Liver (tissue), 9 donors: Measurements from ENCODE around the gene LMX1B. TPM values are rescaled to one million over a fixed set of nuclear protein-coding genes. Genes with fewer than 3 reads are reported as not detected.

Source experiments
- DNase-seq: peaks from one replicate; pipeline ENCODE4 v3.0.0-alpha.2; 2017; ENCODE audit warnings: low spot score
- H3K27ac ChIP-seq, 2 donors: one replicate each; pipeline ENCODE4 v1.7.0; 2013; ENCODE audit warnings: inconsistent platforms in 2 of 2, low read length in 2 of 2, control low read depth in 1 of 2, low read depth in 1 of 2, mild to moderate bottlenecking in 1 of 2
- H3K27me3 ChIP-seq, 4 donors: one replicate each; pipeline versions ENCODE4 v1.6.1 to v1.7.0; 2013; ENCODE audit warnings: low read length in 3 of 4, inconsistent platforms in 1 of 4, mild to moderate bottlenecking in 1 of 4, moderate library complexity in 1 of 4; ENCODE audit not compliant: control insufficient read depth in 4 of 4, insufficient read depth in 4 of 4
- H3K36me3 ChIP-seq, 4 donors: one replicate each; pipeline versions ENCODE4 v1.6.1 to v1.7.0; 2013; ENCODE audit warnings: low read length in 3 of 4, mild to moderate bottlenecking in 3 of 4, low read depth in 1 of 4, moderate library complexity in 1 of 4; ENCODE audit not compliant: control insufficient read depth in 4 of 4, insufficient read depth in 3 of 4
- H3K4me1 ChIP-seq, 4 donors: one replicate each; pipeline versions ENCODE4 v1.6.1 to v1.7.0; 2013; ENCODE audit warnings: low read length in 3 of 4, mild to moderate bottlenecking in 3 of 4, moderate library complexity in 1 of 4; ENCODE audit not compliant: control insufficient read depth in 4 of 4, insufficient read depth in 4 of 4
- H3K4me3 ChIP-seq, 3 donors: one replicate each; pipeline versions ENCODE4 v1.6.1 to v1.7.0; 2013; ENCODE audit warnings: low read length in 3 of 3, control low read depth in 1 of 3, low read depth in 1 of 3, mild to moderate bottlenecking in 1 of 3
- H3K9ac ChIP-seq, 2 donors: one replicate each; pipeline ENCODE4 v1.7.0; 2013; ENCODE audit warnings: low read length in 2 of 2, mild to moderate bottlenecking in 2 of 2, moderate library complexity in 2 of 2, control low read depth in 1 of 2, low read depth in 1 of 2
- H3K9me3 ChIP-seq, 4 donors: one replicate each; pipeline versions ENCODE4 v1.6.1 to v1.7.0; 2013; ENCODE audit warnings: low read length in 3 of 4; ENCODE audit not compliant: control insufficient read depth in 4 of 4
- ATF3 ChIP-seq: IDR thresholded peaks from 2 replicates; pipeline ENCODE4 v1.6.1; 2016; ENCODE audit warnings: antibody characterized with exemption
- CTCF ChIP-seq: fragments of 150-350 bp; IDR thresholded peaks from 2 replicates; pipeline ENCODE4 v1.5.1; 2017; ENCODE audit warnings: improper control_type of control experiment, low read depth, low read length; ENCODE audit not compliant: missing input control
- EGR1 ChIP-seq, 2 donors: IDR thresholded peaks; 2 replicates each; pipeline ENCODE4 v1.6.1; 2016 to 2018; ENCODE audit warnings: antibody characterized with exemption in 2 of 2, low read depth in 2 of 2
- GABPA ChIP-seq, 2 donors: IDR thresholded peaks in 1 of 2; conservative IDR thresholded peaks in 1 of 2; 2 replicates each; pipeline ENCODE4 v1.6.1; 2016; ENCODE audit warnings: antibody characterized with exemption in 2 of 2, mild to moderate bottlenecking in 1 of 2, moderate library complexity in 1 of 2
- HNF4A ChIP-seq, 2 donors: conservative IDR thresholded peaks; 2 replicates each; pipeline ENCODE4 v1.6.1; 2016; ENCODE audit warnings: antibody characterized with exemption in 2 of 2, mild to moderate bottlenecking in 2 of 2
- HNF4G ChIP-seq: IDR thresholded peaks from 2 replicates; pipeline ENCODE4 v1.6.1; 2016; ENCODE audit warnings: antibody characterized with exemption
- JUND ChIP-seq, 2 donors: IDR thresholded peaks; 2 replicates each; pipeline ENCODE4 v1.6.1; 2016; ENCODE audit warnings: antibody characterized with exemption in 2 of 2
- MAX ChIP-seq: IDR thresholded peaks from 2 replicates; pipeline ENCODE4 v1.6.1; 2016; ENCODE audit warnings: antibody characterized with exemption
- NR2F2 ChIP-seq: IDR thresholded peaks from 2 replicates; pipeline ENCODE4 v1.6.1; 2016; ENCODE audit warnings: antibody characterized with exemption
- RAD21 ChIP-seq, 2 donors: IDR thresholded peaks; 2 replicates each; pipeline ENCODE4 v1.6.1; 2016; ENCODE audit warnings: antibody characterized with exemption in 2 of 2, mild to moderate bottlenecking in 2 of 2
- REST ChIP-seq: IDR thresholded peaks from 2 replicates; pipeline ENCODE4 v1.6.1; 2016; ENCODE audit warnings: antibody characterized with exemption, mild to moderate bottlenecking
- RXRA ChIP-seq, 2 donors: IDR thresholded peaks; 2 replicates each; pipeline ENCODE4 v1.6.1; 2017 to 2018; ENCODE audit warnings: antibody characterized with exemption in 2 of 2, mild to moderate bottlenecking in 1 of 2
- SP1 ChIP-seq: IDR thresholded peaks from 2 replicates; pipeline ENCODE4 v1.6.1; 2018; ENCODE audit warnings: antibody characterized with exemption, mild to moderate bottlenecking
- TAF1 ChIP-seq: conservative IDR thresholded peaks from 2 replicates; pipeline ENCODE4 v1.6.1; 2016; ENCODE audit warnings: antibody characterized with exemption, mild to moderate bottlenecking
- YY1 ChIP-seq: IDR thresholded peaks from 2 replicates; pipeline ENCODE4 v1.6.1; 2016; ENCODE audit warnings: antibody characterized with exemption, mild to moderate bottlenecking
- ZBTB33 ChIP-seq: IDR thresholded peaks from 2 replicates; pipeline ENCODE4 v1.6.1; 2016; ENCODE audit warnings: antibody characterized with exemption
- WGBS: extraction: QIAGEN DNeasy Blood & Tissue Kit; methylation state at CpG from one replicate; pipeline ENCODE4 v1.1.7; 2013; 5-methylcytosine and 5-hydroxymethylcytosine counted together
- polyA plus RNA-seq, 2 donors: library from polyadenylated mRNA; stranded (reverse) in 1 of 2; unstranded in 1 of 2; fragments of 200-250 nt in 1 of 2; fragments of >200 nt in 1 of 2; fragmentation: Nextera tagmentation in 1 of 2; extraction: Ambion mirVana in 1 of 2; gene quantifications; one replicate each; pipeline versions ENCODE4 v1.2.1 to v1.2.3, GENCODE V29; 2013 to 2015
- total RNA-seq, 2 donors: library from RNA; depleted of rRNA; stranded (reverse); fragments of >200 nt; gene quantifications; one replicate each; pipeline ENCODE4 v1.2.3, GENCODE V29; 2014
- donor health status: healthy.
- donor health status: healthy.
- donor health status: healthy.
- donor health status: healthy.
- donor health status: healthy.

The LMX1B gene
- total RNA-seq: not detected
- polyA plus RNA-seq: not detected

- no peak within 1 kb of the TSS for H3K27ac ChIP-seq
- no peak for TF ChIP-seq YY1
- TF ChIP-seq CTCF: no peak
- no peak for TF ChIP-seq HNF4A (conservative IDR thresholded peaks at IDR 0.05)
- TF ChIP-seq JUND (IDR thresholded peaks at IDR 0.05): no peak
- no peak for TF ChIP-seq RXRA (IDR thresholded peaks at IDR 0.05)
- TF ChIP-seq MAX: no peak
- no peaks in the 10 kb centered on the region for H3K36me3 ChIP-seq
- H3K9me3 ChIP-seq: no peaks in the 10 kb centered on the region
- 2% methylated on average over 58 of the region's 58 CpGs for WGBS
- H3K4me3 ChIP-seq: peak within 1 kb of the TSS in 1 of 3 donors; percentile 47
- H3K27me3 ChIP-seq: peaks cover 4 to 53% (median 18%) of the 10 kb centered on the region in 4 donors
- DNase-seq: no peak
- H3K4me1 ChIP-seq: peaks cover 8 to 60% (median 34%) of the 10 kb centered on the region in 4 donors
- no peak within 1 kb of the TSS for H3K9ac ChIP-seq
Measured at GRCh38 chr9:126613651-126614050, at the start of gene LMX1B. LMX1B (plus strand) TSS chr9:126613928; CDS start chr9:126614450, 522 bp downstream.

- no peak for DNase-seq
- H3K9me3 ChIP-seq: no peaks in the 10 kb centered on the region
- TF ChIP-seq YY1: no peak
- TF ChIP-seq EGR1 (IDR thresholded peaks at IDR 0.05; ENCODE audit: low read depth in 2 of 2): no peak
- no peak for TF ChIP-seq NR2F2
- no peak for TF ChIP-seq REST
- TF ChIP-seq ZBTB33: no peak
- TF ChIP-seq ATF3: no peak
- no peak for TF ChIP-seq MAX
- TF ChIP-seq RAD21 (IDR thresholded peaks at IDR 0.05): no peak
- no peak for TF ChIP-seq TAF1
- TF ChIP-seq HNF4G: no peak
- TF ChIP-seq JUND (IDR thresholded peaks at IDR 0.05): no peak
- TF ChIP-seq RXRA (IDR thresholded peaks at IDR 0.05): no peak
- no peak for TF ChIP-seq CTCF
- TF ChIP-seq SP1: no peak
- TF ChIP-seq GABPA (IDR thresholded peaks at IDR 0.05 in 1 of 2, conservative IDR thresholded peaks at IDR 0.05 in 1 of 2): no peak
- no peak for TF ChIP-seq HNF4A (conservative IDR thresholded peaks at IDR 0.05)
- no peaks in the 10 kb centered on the region for H3K36me3 ChIP-seq
- WGBS: 30% methylated on average over 10 of the region's 10 CpGs
- no peaks in the 10 kb centered on the region for H3K4me1 ChIP-seq
- H3K27me3 ChIP-seq: peaks cover 0 to 10% (median 3%) of the 10 kb centered on the region in 4 donors
- H3K4me3 ChIP-seq: no peak overlapping the region
- H3K9ac ChIP-seq: no peak overlapping the region
- no peak overlapping the region for H3K27ac ChIP-seq
Measured at GRCh38 chr9:126564128-126564527, 49.6 kb upstream of the LMX1B start.
